HFFc6 (cell line): Measurements from ENCODE around the gene FAM53B. TPM values are rescaled to one million over a fixed set of nuclear protein-coding genes. Genes with fewer than 3 reads are reported as not detected.
A peak's percentile ranks its signal among the peaks of the same experiment; 100 is the strongest.

Experiments
- DNase-seq: peaks from one replicate; pipeline ENCODE4 v3.0.0-alpha.2; 2018
- H3K27ac Mint-ChIP-seq: 2 replicates; pipeline ENCODE4 v1.8.0; 2020; ENCODE audit warnings: mild to moderate bottlenecking, mixed read lengths
- H3K27me3 Mint-ChIP-seq: 2 replicates; pipeline ENCODE4 v1.8.0; 2021; ENCODE audit warnings: mild to moderate bottlenecking, moderate library complexity, mixed read lengths; ENCODE audit not compliant: insufficient read depth
- H3K36me3 Mint-ChIP-seq: 2 replicates; pipeline ENCODE4 v1.8.0; 2021; ENCODE audit warnings: low read depth, mixed read lengths
- H3K4me1 Mint-ChIP-seq: 2 replicates; pipeline ENCODE4 v1.8.0; 2020; ENCODE audit warnings: low read depth, mixed read lengths
- H3K4me3 Mint-ChIP-seq: 2 replicates; pipeline ENCODE4 v1.8.0; 2020; ENCODE audit warnings: mild to moderate bottlenecking, moderate library complexity, mixed read lengths
- H3K9me3 Mint-ChIP-seq: 2 replicates; pipeline ENCODE4 v1.8.0; 2020; ENCODE audit warnings: mild to moderate bottlenecking, mixed read lengths
- CTCF ChIP-seq: fragments of 200-600 bp; sonication (generic); IDR thresholded peaks from 2 replicates; pipeline ENCODE4 v1.5.0; 2021; ENCODE audit warnings: antibody characterized with exemption, mild to moderate bottlenecking
- total RNA-seq, 6 experiments: library from RNA; stranded (reverse); fragmentation: NEBNext Ultra II Directional; extraction: Animal tissue kit (Norgen Biotek cat#: 25700); gene quantifications; 2 replicates in 1 of 6; 3 replicates in 5 of 6; pipeline ENCODE4 v1.2.3, GENCODE V29; 2021

Gene FAM53B
- total RNA-seq, 6 experiments from 2014 or later: 9.3 to 10.6 (median 10.4) TPM

- DNase-seq: no peak
- Mint-ChIP-seq H3K4me3 (no peak overlapping the region), H3K27ac (no peak overlapping the region), H3K4me1 (peaks cover 21% of the 10 kb centered on the region), H3K9me3 (no peaks in the 10 kb centered on the region), H3K27me3 (no peaks in the 10 kb centered on the region), H3K36me3 (peaks cover 10% of the 10 kb centered on the region)
- TF ChIP-seq CTCF: no peak
Observed at GRCh38 chr10:124679401-124679800, 64.8 kb downstream of the FAM53B start.

- no peak overlapping the region for H3K27ac Mint-ChIP-seq
- H3K4me1 Mint-ChIP-seq: peaks cover 21% of the 10 kb centered on the region
- H3K9me3 Mint-ChIP-seq: no peaks in the 10 kb centered on the region
- H3K36me3 Mint-ChIP-seq: peaks cover 10% of the 10 kb centered on the region
- no peak overlapping the region for H3K4me3 Mint-ChIP-seq
- DNase-seq: no peak
- no peak for TF ChIP-seq CTCF
- H3K27me3 Mint-ChIP-seq: no peaks in the 10 kb centered on the region
Observed at GRCh38 chr10:124678557-124679240, 65.5 kb downstream of the FAM53B start.

GRCh38 chr10:124677749-124678556 is 66.2 kb downstream of the FAM53B start:
- DNase-seq: no peak
- Mint-ChIP-seq H3K36me3 (peaks cover 10% of the 10 kb centered on the region), H3K9me3 (no peaks in the 10 kb centered on the region), H3K4me3 (no peak overlapping the region), H3K27ac (peak overlapping the region; percentile 22; the same call in 1 of the 2 replicates), H3K4me1 (peaks cover 21% of the 10 kb centered on the region), H3K27me3 (no peaks in the 10 kb centered on the region)
- no peak for TF ChIP-seq CTCF

- Mint-ChIP-seq H3K36me3 (peaks cover 10% of the 10 kb centered on the region), H3K27me3 (no peaks in the 10 kb centered on the region), H3K4me3 (no peak overlapping the region), H3K9me3 (no peaks in the 10 kb centered on the region), H3K27ac (peak overlapping the region; percentile 22; the same call in 1 of the 2 replicates), H3K4me1 (peaks cover 21% of the 10 kb centered on the region)
- DNase-seq: no peak
- TF ChIP-seq CTCF: no peak
Observed at GRCh38 chr10:124677293-124677699, 66.9 kb downstream of the FAM53B start.

- H3K27ac Mint-ChIP-seq: no peak overlapping the region
- no peak for TF ChIP-seq CTCF
- DNase-seq: no peak
- peaks cover 21% of the 10 kb centered on the region for H3K4me1 Mint-ChIP-seq
- no peaks in the 10 kb centered on the region for H3K27me3 Mint-ChIP-seq
- no peaks in the 10 kb centered on the region for H3K9me3 Mint-ChIP-seq
- no peak overlapping the region for H3K4me3 Mint-ChIP-seq
- H3K36me3 Mint-ChIP-seq: peaks cover 10% of the 10 kb centered on the region
Observed at GRCh38 chr10:124676416-124677062, 67.6 kb downstream of the FAM53B start.
